ENCODE results near the gene ABCG2.

ABCG2 gene

GRCh38 chr4:88062843-88063242, 95.6 kb downstream of the ABCG2 start:
- DNase-seq = no peak

GRCh38 chr4:88062311-88062710, 96.1 kb downstream of the ABCG2 start:
- no peak for DNase-seq

GRCh38 chr4:88060431-88060830, 98.0 kb downstream of the ABCG2 start:
- no peak for DNase-seq

- DNase-seq = no peak
Observed at GRCh38 chr4:88059766-88060165, 98.7 kb downstream of the ABCG2 start.

- no peak for DNase-seq
Observed at GRCh38 chr4:88058295-88058694, 100.1 kb downstream of the ABCG2 start.

- DNase-seq = no peak
Observed at GRCh38 chr4:88054901-88055300, 103.5 kb downstream of the ABCG2 start.

GRCh38 chr4:88054229-88054628, 104.2 kb downstream of the ABCG2 start:
- no peak for DNase-seq

GRCh38 chr4:88045021-88045420, 113.4 kb downstream of the ABCG2 start:
- DNase-seq = no peak

GRCh38 chr4:88043586-88044340, 114.7 kb downstream of the ABCG2 start:
- DNase-seq = no peak

- no peak for DNase-seq
Observed at GRCh38 chr4:88043001-88043400, 115.4 kb downstream of the ABCG2 start.

- no peak for DNase-seq
Observed at GRCh38 chr4:88041626-88042025, 116.8 kb downstream of the ABCG2 start.

- no peak for DNase-seq
Observed at GRCh38 chr4:88040707-88041106, 117.7 kb downstream of the ABCG2 start.

Measured in NCI-H774 (cell line).